RCC 7860 (cell line): Measurements from ENCODE around the gene ELMOD3.
"Not testable (repeated sequence)": the region's sequence is repeated elsewhere in the genome, so short reads cannot be mapped to it uniquely, and the experiment has no call there.

Experiments used
- DNase-seq: peaks from one replicate; pipeline ENCODE4 v3.0.0-alpha.2; 2015; ENCODE audit warnings: low spot score
- FAIRE-seq: peaks from 2 replicates; lab custom pipeline; 2012; peaks lifted over from hg19 to GRCh38; lab: Jason Lieb, UNC

The ELMOD3 gene

GRCh38 chr2:85354286-85355072 lies at the start of gene ELMOD3, which contains the start of gene RETSAT:
Gene ELMOD3 (plus strand): TSS chr2:85354769. CDS start chr2:85357199, 2,430 bp downstream.
Gene RETSAT (minus strand): TSS chr2:85354528. CDS start chr2:85354507, 21 bp downstream.
- DNase-seq (peak; percentile 99), FAIRE-seq (peak; percentile 87)

DNA sequence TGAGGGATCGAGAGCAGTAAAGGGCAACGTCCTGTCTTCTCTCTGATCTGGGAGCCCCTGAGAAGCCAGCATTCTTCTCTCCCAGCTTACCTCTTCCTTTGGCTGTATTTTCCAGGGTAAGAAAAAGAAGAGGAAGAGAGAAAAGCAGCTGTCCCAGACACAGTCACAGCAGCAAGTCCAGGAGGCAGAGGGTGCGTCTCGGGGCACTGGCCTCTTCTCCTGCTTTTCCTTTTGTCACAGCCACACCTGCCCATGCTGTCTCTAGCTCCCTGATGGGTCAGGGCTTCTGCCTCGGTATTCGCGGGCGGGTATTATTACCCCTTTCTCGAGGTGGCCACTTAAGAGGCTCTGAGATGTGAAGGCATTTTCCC lies 47.1 kb upstream of the ELMOD3 start:
- FAIRE-seq (no peak), DNase-seq (no peak)

GRCh38 chr2:85308201-85308600 lies 46.4 kb upstream of the ELMOD3 start:
- DNase-seq (no peak), FAIRE-seq (no peak)

- DNase-seq (peak; percentile 96), FAIRE-seq (peak; percentile 93)
Observed at GRCh38 chr2:85308896-85309555, 45.5 kb upstream of the ELMOD3 start.

GRCh38 chr2:85309699-85310321 lies 44.8 kb upstream of the ELMOD3 start:
- DNase-seq: no peak
- FAIRE-seq: no peak

- no peak for FAIRE-seq
- no peak for DNase-seq
Observed at GRCh38 chr2:85310330-85310729, 44.2 kb upstream of the ELMOD3 start.

DNA sequence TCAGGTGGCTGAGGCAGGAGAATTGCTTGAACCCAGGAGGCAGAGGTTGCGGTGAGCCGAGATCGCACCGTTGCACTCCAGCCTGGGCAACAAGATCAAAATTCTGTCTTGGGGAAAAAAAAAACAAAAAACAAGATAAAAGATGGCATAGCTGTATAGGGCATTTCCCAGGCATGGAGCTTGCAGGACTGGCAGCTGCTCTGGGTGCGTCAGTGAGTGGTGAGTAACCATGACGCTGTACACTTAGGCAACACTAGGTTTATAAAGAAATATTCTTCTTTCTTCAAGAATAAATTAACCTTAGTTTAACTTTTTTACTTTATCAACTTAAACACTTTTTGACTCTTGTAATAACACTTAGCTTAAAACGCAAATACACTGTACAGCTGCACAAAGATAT lies 42.2 kb upstream of the ELMOD3 start:
- FAIRE-seq (no peak), DNase-seq (no peak)

DNA sequence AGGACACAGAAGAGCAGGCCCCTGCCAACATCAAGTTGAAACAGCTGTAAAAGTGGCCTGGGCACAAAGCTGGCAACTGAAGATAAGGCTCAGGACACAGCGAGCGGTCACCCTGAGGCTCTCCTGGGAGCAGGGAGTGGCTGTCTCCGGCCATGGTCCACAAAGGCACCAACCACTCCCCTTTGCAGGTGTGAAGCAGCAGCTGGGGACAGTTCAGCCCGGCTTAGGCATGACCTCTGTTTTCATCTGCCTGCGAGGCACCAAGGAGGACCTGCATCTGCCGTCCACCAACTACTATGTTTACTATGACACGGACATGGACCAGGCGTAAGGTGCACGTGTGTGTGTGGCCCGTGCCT lies 39.7 kb upstream of the ELMOD3 start:
- no peak for FAIRE-seq

GRCh38 chr2:85315921-85316320 lies 38.6 kb upstream of the ELMOD3 start:
- not testable (repeated sequence) for FAIRE-seq, DNase-seq

More for the DNA sequence above, 39.7 kb upstream of the ELMOD3 start:
- no peak for DNase-seq

DNA sequence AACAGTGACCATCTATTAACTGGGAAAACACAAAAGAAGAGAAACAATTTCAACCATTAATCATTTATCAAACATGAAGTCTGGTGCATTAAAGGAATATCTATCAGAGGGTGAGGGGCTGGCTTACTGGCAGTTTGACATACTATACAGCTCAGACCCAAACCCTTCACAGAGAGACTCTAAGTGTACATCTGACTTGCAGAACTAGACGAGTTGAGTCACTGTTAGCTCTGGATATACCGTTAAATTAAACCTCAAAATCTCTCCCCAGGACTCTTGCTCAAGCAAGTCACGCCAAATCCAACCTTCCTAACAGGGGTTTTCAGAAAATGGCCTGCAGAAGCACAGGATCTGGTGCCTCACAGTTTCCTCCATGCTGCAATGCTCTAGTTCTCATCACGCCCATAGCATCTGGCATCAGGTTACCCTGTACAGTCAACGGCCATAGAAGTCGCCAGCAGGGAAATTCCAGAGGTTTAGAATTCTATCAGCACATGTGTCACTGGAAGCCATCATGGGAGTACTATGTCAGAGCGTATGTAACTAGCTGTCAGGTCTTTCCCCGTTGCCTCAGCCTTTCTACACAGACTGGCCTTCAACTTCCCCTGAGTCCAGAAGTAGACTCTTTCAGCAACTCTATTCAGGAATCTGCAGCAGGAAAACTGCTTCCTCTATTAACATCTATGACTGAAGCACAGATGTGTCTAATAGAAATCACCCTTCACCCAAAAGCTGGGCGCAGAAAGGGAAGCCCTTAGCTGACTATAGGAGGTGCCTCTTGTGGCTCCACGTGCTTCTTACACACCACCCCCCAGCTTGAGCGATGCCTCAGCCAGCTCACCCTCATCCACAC lies 36.1 kb upstream of the ELMOD3 start:
- FAIRE-seq (no peak), DNase-seq (no peak)

- DNase-seq: no peak
- no peak for FAIRE-seq
Observed at GRCh38 chr2:85319796-85320195, 34.8 kb upstream of the ELMOD3 start.

- no peak for FAIRE-seq
- DNase-seq: no peak
Observed at GRCh38 chr2:85323351-85323987, 31.1 kb upstream of the ELMOD3 start.

DNA sequence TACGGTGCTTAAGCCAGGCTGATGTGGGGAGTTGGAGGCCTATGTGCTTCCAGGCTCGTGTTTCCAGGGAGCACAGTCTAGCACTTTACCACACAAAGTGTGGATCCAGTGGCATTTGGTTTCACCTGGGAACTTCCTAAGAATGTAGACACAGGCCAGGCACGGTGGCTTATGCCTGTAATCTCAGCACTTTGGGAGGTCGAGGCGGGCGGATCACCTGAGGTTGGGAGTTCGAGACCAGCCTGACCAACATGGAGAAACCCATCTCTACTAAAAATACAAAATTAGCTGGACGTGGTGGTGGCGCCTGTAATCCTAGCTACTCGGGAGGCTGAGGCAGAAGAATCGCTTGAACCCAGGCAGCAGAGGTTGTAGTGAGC lies 30.6 kb upstream of the ELMOD3 start:
- not testable (repeated sequence) for FAIRE-seq, DNase-seq

GRCh38 chr2:85324639-85325465 lies 29.7 kb upstream of the ELMOD3 start:
- peak; percentile 89 for FAIRE-seq
- peak; percentile 81 for DNase-seq

- FAIRE-seq (no peak), DNase-seq (no peak)
Observed at GRCh38 chr2:85325466-85325811, 29.1 kb upstream of the ELMOD3 start.

- FAIRE-seq (no peak), DNase-seq (peak; percentile 16)
Observed at GRCh38 chr2:85326406-85327159, 28.0 kb upstream of the ELMOD3 start.

DNA sequence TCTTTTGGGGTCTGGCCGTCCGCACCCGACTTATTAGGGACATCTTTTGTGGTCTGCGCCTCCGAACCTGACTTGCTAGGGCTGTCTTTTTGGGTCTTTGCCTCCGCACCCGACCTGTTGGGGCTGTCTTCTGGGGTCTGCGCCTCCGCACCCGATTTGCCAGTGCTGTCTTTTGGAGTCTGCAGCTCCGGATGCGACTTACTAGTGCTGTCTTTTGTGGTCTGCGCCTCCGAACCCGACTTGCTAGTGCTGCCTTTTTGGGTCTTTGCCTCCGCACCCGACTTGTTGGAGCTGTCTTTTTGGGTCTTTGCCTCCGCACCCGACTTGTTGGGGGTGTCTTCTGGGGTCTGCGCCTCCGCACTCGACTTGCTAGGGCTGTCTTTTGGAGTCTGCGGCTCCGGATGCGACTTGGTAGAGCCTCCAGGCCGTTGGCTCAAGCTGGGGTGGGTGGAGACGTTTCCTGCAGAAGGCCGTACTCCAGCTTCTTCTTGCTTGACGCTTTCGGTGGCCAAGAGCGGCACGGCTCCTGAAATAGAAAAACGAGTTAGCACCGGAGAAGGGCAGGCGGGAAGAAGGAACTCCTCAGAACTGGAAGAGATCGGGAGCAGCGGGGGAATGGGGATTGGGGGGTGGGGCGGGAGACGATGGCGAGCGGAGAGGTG lies 27.3 kb upstream of the ELMOD3 start:
- FAIRE-seq: no peak

GRCh38 chr2:85327822-85328617 lies 26.5 kb upstream of the ELMOD3 start, which contains the start of gene TGOLN2:
Gene TGOLN2 (minus strand): TSS chr2:85327989. CDS start chr2:85327962, 27 bp downstream.
- no peak for FAIRE-seq

More for the DNA sequence above, 27.3 kb upstream of the ELMOD3 start:
- no peak for DNase-seq

More at GRCh38 chr2:85327822-85328617, 26.5 kb upstream of the ELMOD3 start, which contains the start of gene TGOLN2:
- DNase-seq: peak; percentile 77
